Panc1 (cell line): ENCODE data around the gene NXPH2.

Experiments used
- CTCF ChIP-seq: fragments of 450-650 bp; IDR thresholded peaks from 2 replicates; pipeline ENCODE4 v1.5.1; 2017; ENCODE audit warnings: mild to moderate bottlenecking
- POLR2AphosphoS5 ChIP-seq: IDR thresholded peaks from 2 replicates; pipeline ENCODE4 v1.6.1; 2012; ENCODE audit warnings: mild to moderate bottlenecking, low read depth, low read length, moderate library complexity

- TF ChIP-seq CTCF (no peak), POLR2AphosphoS5 (no peak)
Observed at GRCh38 chr2:138742441-138743057, 37.6 kb downstream of the NXPH2 start.
